Measurements from ENCODE around the gene RHBDF1. TPM values are rescaled to one million over a fixed set of nuclear protein-coding genes. Genes with fewer than 3 reads are reported as not detected.

Gene RHBDF1
- total RNA-seq, 3 donors from 2014 or later (not counting 1 experiment from before 2014, with no cell fraction given) = 0.26 to 1.1 (median 0.78) TPM

GRCh38 chr16:84718-85406, 12.4 kb upstream of the RHBDF1 start:
- H3K9me3 ChIP-seq (ENCODE audit: control insufficient read depth, insufficient read depth, low read length) = no peaks in the 10 kb centered on the region
- TF ChIP-seq CTCF (IDR thresholded peaks at IDR 0.05) = no peak
- Mint-ChIP-seq H3K4me1 (peaks cover 19 to 38% of the 10 kb centered on the region in 2 donors), H3K36me3 (no peaks in the 10 kb centered on the region), H3K27me3 (ENCODE audit: low read depth in 2 of 2) (no peaks in the 10 kb centered on the region), H3K27ac (peak overlapping the region; percentile 60 to 87), H3K4me3 (peak overlapping the region; percentile 75), H3K9me3 (no peaks in the 10 kb centered on the region)
- ATAC-seq (peak; percentile 82 to 92 (median 87)), DNase-seq (peak; percentile 36 to 59)
- peaks cover 40% of the 10 kb centered on the region for H3K4me1 ChIP-seq (ENCODE audit: control insufficient read depth, insufficient read depth, low read length)
- no peaks in the 10 kb centered on the region for H3K27me3 ChIP-seq (ENCODE audit: control insufficient read depth, insufficient read depth, low read length)
- H3K36me3 ChIP-seq (ENCODE audit: control insufficient read depth, insufficient read depth, low read length) = peaks cover 26% of the 10 kb centered on the region
- no peak overlapping the region for H3K4me3 ChIP-seq (ENCODE audit: low read length)
- peak overlapping the region; percentile 75 for H3K27ac ChIP-seq (ENCODE audit: low read length)
- 17% methylated on average over 7 of the region's 7 CpGs for WGBS (ENCODE audit: insufficient coverage)
- intact Hi-C loops (cut with micrococcal nuclease) = no loop called here

- peak in 2 of 3 donors; percentile 21 to 22 for ATAC-seq
- no peaks in the 10 kb centered on the region for H3K9me3 ChIP-seq (ENCODE audit: control insufficient read depth, insufficient read depth, low read length)
- no peak overlapping the region for H3K4me3 ChIP-seq (ENCODE audit: low read length)
- Mint-ChIP-seq H3K4me3 (peak overlapping the region; percentile 47), H3K27me3 (ENCODE audit: low read depth in 2 of 2) (no peaks in the 10 kb centered on the region), H3K27ac (peak overlapping the region; percentile 60 to 87), H3K9me3 (no peaks in the 10 kb centered on the region), H3K36me3 (no peaks in the 10 kb centered on the region), H3K4me1 (peaks cover 28 to 47% of the 10 kb centered on the region in 2 donors)
- intact Hi-C loops (cut with micrococcal nuclease) = no loop called here
- peaks cover 22% of the 10 kb centered on the region for H3K36me3 ChIP-seq (ENCODE audit: control insufficient read depth, insufficient read depth, low read length)
- no peak for TF ChIP-seq CTCF (IDR thresholded peaks at IDR 0.05)
- WGBS (ENCODE audit: insufficient coverage) = 53% methylated on average over 21 of the region's 21 CpGs
- no peaks in the 10 kb centered on the region for H3K27me3 ChIP-seq (ENCODE audit: control insufficient read depth, insufficient read depth, low read length)
- H3K4me1 ChIP-seq (ENCODE audit: control insufficient read depth, insufficient read depth, low read length) = peaks cover 49% of the 10 kb centered on the region
- H3K27ac ChIP-seq (ENCODE audit: low read length) = peak overlapping the region; percentile 75
- peak in 1 of 2 donors; percentile 15 for DNase-seq
These were observed 11.6 kb upstream of the RHBDF1 start for GRCh38 chr16:83781-84615.

GRCh38 chr16:83060-83603, 10.7 kb upstream of the RHBDF1 start:
- DNase-seq = no peak
- H3K27me3 Mint-ChIP-seq (ENCODE audit: low read depth in 2 of 2) = no peaks in the 10 kb centered on the region
- H3K4me1 Mint-ChIP-seq = peaks cover 33 to 53% of the 10 kb centered on the region in 2 donors
- H3K27ac ChIP-seq (ENCODE audit: low read length) = no peak overlapping the region
- peaks cover 55% of the 10 kb centered on the region for H3K4me1 ChIP-seq (ENCODE audit: control insufficient read depth, insufficient read depth, low read length)
- no peak overlapping the region for H3K4me3 ChIP-seq (ENCODE audit: low read length)
- no peaks in the 10 kb centered on the region for H3K27me3 ChIP-seq (ENCODE audit: control insufficient read depth, insufficient read depth, low read length)
- no peaks in the 10 kb centered on the region for H3K9me3 Mint-ChIP-seq
- H3K36me3 Mint-ChIP-seq = no peaks in the 10 kb centered on the region
- intact Hi-C loops (cut with micrococcal nuclease) = no loop called here
- H3K36me3 ChIP-seq (ENCODE audit: control insufficient read depth, insufficient read depth, low read length) = peaks cover 16% of the 10 kb centered on the region
- peak overlapping the region; percentile 60 to 87 for H3K27ac Mint-ChIP-seq
- no peak for TF ChIP-seq CTCF (IDR thresholded peaks at IDR 0.05)
- H3K4me3 Mint-ChIP-seq = peak overlapping the region; percentile 42
- no peaks in the 10 kb centered on the region for H3K9me3 ChIP-seq (ENCODE audit: control insufficient read depth, insufficient read depth, low read length)
- WGBS (ENCODE audit: insufficient coverage) = 95% methylated on average over 28 of the region's 31 CpGs
- ATAC-seq = no peak
